ENCODE measurements around the gene BRMS1L.
"Not testable (repeated sequence)": the region's sequence is repeated elsewhere in the genome, so short reads cannot be mapped to it uniquely, and the experiment has no call there.

Gene BRMS1L

DNA sequence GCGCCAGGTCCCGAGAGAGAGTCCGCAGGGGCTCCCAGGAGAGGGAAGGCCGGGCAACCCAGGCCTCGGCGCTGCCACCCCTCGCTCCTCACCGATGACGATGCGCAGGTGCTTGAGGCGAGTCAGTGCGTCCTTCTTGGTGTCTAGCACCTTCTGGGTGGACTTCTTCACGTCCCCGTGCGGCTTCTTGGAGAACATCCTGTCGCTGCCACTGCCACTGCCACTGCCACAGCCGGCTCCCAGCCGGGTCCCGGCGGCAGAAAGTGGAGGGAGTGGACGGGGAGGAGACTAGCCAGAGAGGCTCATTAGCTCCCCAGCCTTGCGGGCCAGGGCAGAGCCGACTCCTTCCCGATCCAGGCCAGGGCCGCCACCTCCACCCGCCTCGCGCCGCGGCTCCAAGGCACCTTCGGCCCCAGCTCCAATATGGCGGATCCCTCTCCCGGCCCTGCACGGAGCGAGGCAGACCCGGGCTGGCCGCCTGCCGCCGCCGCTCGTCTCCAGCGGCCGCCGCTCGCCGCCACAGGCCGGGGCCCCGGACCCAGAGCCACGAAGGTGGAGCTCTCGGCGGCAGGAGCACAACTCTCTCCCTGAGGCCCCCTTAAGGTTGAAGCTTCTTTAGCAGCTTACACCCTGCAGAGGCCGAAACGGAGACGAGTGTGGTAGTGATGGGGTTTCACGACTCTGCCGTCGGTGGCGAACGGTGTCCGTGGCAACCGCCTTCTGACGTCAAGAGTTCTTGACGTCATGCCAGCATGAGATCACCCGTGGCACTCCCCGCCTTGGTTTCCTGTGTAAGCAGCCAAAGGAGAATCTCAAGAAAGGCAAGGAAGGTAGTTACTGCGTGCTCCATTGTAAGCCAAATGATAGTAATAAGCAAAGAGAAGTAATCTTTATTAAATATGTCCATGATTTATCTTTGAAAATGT, 17.2 kb upstream of the BRMS1L start, which contains the start of gene RALGAPA1:
Gene RALGAPA1 (minus strand): TSS at position 658 of the 926 bp plus-strand sequence. CDS start 460 bp downstream, at position 198.
- no CpG with 5 or more reads among the region's 66 CpGs for WGBS (ENCODE audit: extremely low coverage, insufficient coverage, insufficient read length)
- H3K23ac ChIP-seq (ENCODE audit: low read length) = not testable (repeated sequence)
- H3K18ac ChIP-seq (ENCODE audit: low read length) = peak within 1 kb of the TSS; percentile 14

DNA sequence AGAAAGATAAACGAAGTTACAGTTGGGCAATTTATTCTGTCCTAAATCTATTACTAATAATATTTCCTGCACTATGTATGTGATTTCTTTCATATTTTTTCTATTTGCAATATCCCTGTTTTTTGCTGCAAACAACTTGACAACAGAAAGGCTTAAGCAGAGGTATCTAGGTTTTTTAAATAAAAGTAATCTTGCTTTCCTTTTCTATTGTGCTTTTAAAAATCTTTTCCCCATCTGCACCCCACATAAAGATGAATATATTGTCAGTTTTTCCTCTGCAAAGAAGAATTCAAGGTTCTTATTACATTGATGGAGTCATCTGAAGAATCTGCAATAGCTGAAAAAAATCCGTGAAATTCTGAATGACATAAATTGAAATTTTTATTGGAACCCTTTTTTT, 16.5 kb upstream of the BRMS1L start:
- H3K14ac ChIP-seq (ENCODE audit: low read length) = no peak overlapping the region
- H3K36me3 ChIP-seq (ENCODE audit: control insufficient read depth in 1 of 2, insufficient read depth in 2 of 2, low read length in 2 of 2) = no peaks in the 10 kb centered on the region
- no peak overlapping the region for H3K4me2 ChIP-seq (ENCODE audit: low read length)
- no peak overlapping the region for H4K12ac ChIP-seq (ENCODE audit: low read depth, low read length)
- no peaks in the 10 kb centered on the region for H3K9me3 ChIP-seq (ENCODE audit: insufficient read depth, low read depth, low read length)
- no CpG with 5 or more reads among the region's 2 CpGs for WGBS (ENCODE audit: extremely low coverage, insufficient coverage, insufficient read length)
- no peak for DNase-seq
- H3K79me1 ChIP-seq (ENCODE audit: low read length) = peaks cover 4% of the 10 kb centered on the region
- H4K91ac ChIP-seq (ENCODE audit: low read depth, low read length) = no peak overlapping the region
- no peaks in the 10 kb centered on the region for H3K27me3 ChIP-seq (ENCODE audit: insufficient read depth, low read length)
- no peaks in the 10 kb centered on the region for H3K4me1 ChIP-seq (ENCODE audit: control insufficient read depth in 1 of 2, insufficient read depth in 2 of 2, low read length in 2 of 2)
- H4K8ac ChIP-seq (ENCODE audit: low read depth, low read length) = no peak overlapping the region
- no peak overlapping the region for H2AFZ ChIP-seq (ENCODE audit: insufficient read depth, low read length, poor library complexity)
- no peak overlapping the region for H3K18ac ChIP-seq (ENCODE audit: low read length)
- H2BK5ac ChIP-seq (ENCODE audit: low read depth, low read length, poor library complexity) = no peak overlapping the region
- H3K9ac ChIP-seq (ENCODE audit: low read length) = no peak overlapping the region
- no peak overlapping the region for H2BK120ac ChIP-seq (ENCODE audit: insufficient read depth, low read length, poor library complexity)
- H3K79me2 ChIP-seq (ENCODE audit: control insufficient read depth, insufficient read depth, low read length, poor library complexity) = peaks cover 4% of the 10 kb centered on the region
- H3K27ac ChIP-seq (ENCODE audit: low read depth, low read length) = no peak overlapping the region
- H2AK5ac ChIP-seq (ENCODE audit: low read length) = no peak overlapping the region
- H3K4me3 ChIP-seq (ENCODE audit: low read depth, low read length) = no peak overlapping the region
- H3K4ac ChIP-seq (ENCODE audit: low read depth, low read length) = no peak overlapping the region
- no peak overlapping the region for H3K23ac ChIP-seq (ENCODE audit: low read length)
- H2BK12ac ChIP-seq (ENCODE audit: low read length) = no peak overlapping the region

More for the DNA sequence above, 17.2 kb upstream of the BRMS1L start, which contains the start of gene RALGAPA1:
- H3K9me3 ChIP-seq (ENCODE audit: insufficient read depth, low read depth, low read length); H2AK5ac ChIP-seq (ENCODE audit: low read length); H3K27me3 ChIP-seq (ENCODE audit: insufficient read depth, low read length); H2BK12ac ChIP-seq (ENCODE audit: low read length); H3K4ac ChIP-seq (ENCODE audit: low read depth, low read length); H3K79me1 ChIP-seq (ENCODE audit: low read length); H3K4me1 ChIP-seq (ENCODE audit: control insufficient read depth in 1 of 2, insufficient read depth in 2 of 2, low read length in 2 of 2); H3K36me3 ChIP-seq (ENCODE audit: control insufficient read depth in 1 of 2, insufficient read depth in 2 of 2, low read length in 2 of 2); H3K79me2 ChIP-seq (ENCODE audit: control insufficient read depth, insufficient read depth, low read length, poor library complexity): not testable (repeated sequence)
- Histone ChIP-seq H4K12ac (ENCODE audit: low read depth, low read length) (peak within 1 kb of the TSS; percentile 69), H2BK5ac (ENCODE audit: low read depth, low read length, poor library complexity) (peak within 1 kb of the TSS; percentile 76), H2BK120ac (ENCODE audit: insufficient read depth, low read length, poor library complexity) (peak within 1 kb of the TSS; percentile 17), H4K8ac (ENCODE audit: low read depth, low read length) (peak within 1 kb of the TSS; percentile 78), H3K14ac (ENCODE audit: low read length) (peak within 1 kb of the TSS; percentile 80), H3K9ac (ENCODE audit: low read length) (peak within 1 kb of the TSS; percentile 67), H3K27ac (ENCODE audit: low read depth, low read length) (peak within 1 kb of the TSS; percentile 73), H2AFZ (ENCODE audit: insufficient read depth, low read length, poor library complexity) (peak within 1 kb of the TSS; percentile 79), H3K4me2 (ENCODE audit: low read length) (peak within 1 kb of the TSS; percentile 93), H3K4me3 (ENCODE audit: low read depth, low read length) (peak within 1 kb of the TSS; percentile 74), H4K91ac (ENCODE audit: low read depth, low read length) (peak within 1 kb of the TSS; percentile 20)
- peak; percentile 96 to 99 for DNase-seq

DNA sequence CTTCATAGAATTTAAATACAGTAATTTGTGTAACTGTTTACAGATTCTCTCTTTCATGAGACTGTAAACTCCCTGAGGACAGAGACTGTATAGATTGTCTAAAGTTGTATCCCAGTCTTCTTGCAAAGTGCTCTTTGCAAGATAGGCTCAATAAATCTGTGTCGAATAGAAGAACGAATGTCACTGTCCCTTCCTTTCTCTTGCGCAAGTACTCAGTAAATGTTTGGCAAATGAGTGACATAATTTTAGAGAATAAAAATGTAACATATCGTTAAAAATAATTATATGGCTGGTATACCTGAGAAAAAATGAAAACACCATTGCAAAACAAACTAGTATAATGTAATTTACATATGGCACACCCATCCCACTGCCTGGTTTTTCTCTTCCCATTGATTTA, 15.2 kb upstream of the BRMS1L start:
- no peaks in the 10 kb centered on the region for H3K4me1 ChIP-seq (ENCODE audit: control insufficient read depth in 1 of 2, insufficient read depth in 2 of 2, low read length in 2 of 2)
- no peak overlapping the region for H4K91ac ChIP-seq (ENCODE audit: low read depth, low read length)
- H3K9me3 ChIP-seq (ENCODE audit: insufficient read depth, low read depth, low read length) = no peaks in the 10 kb centered on the region
- H3K14ac ChIP-seq (ENCODE audit: low read length) = no peak overlapping the region
- H3K4me3 ChIP-seq (ENCODE audit: low read depth, low read length) = no peak overlapping the region
- no peak overlapping the region for H4K12ac ChIP-seq (ENCODE audit: low read depth, low read length)
- WGBS (ENCODE audit: extremely low coverage, insufficient coverage, insufficient read length) = no CpG with 5 or more reads among the region's 4 CpGs
- H2AFZ ChIP-seq (ENCODE audit: insufficient read depth, low read length, poor library complexity) = no peak overlapping the region
- H3K79me1 ChIP-seq (ENCODE audit: low read length) = peaks cover 4% of the 10 kb centered on the region
- no peak for DNase-seq
- H3K4ac ChIP-seq (ENCODE audit: low read depth, low read length) = no peak overlapping the region
- H4K8ac ChIP-seq (ENCODE audit: low read depth, low read length) = no peak overlapping the region
- H3K36me3 ChIP-seq (ENCODE audit: control insufficient read depth in 1 of 2, insufficient read depth in 2 of 2, low read length in 2 of 2) = no peaks in the 10 kb centered on the region
- H2BK12ac ChIP-seq (ENCODE audit: low read length) = no peak overlapping the region
- no peak overlapping the region for H3K9ac ChIP-seq (ENCODE audit: low read length)
- no peak overlapping the region for H2BK5ac ChIP-seq (ENCODE audit: low read depth, low read length, poor library complexity)
- no peak overlapping the region for H3K18ac ChIP-seq (ENCODE audit: low read length)
- no peak overlapping the region for H3K23ac ChIP-seq (ENCODE audit: low read length)
- H2AK5ac ChIP-seq (ENCODE audit: low read length) = no peak overlapping the region
- no peak overlapping the region for H3K27ac ChIP-seq (ENCODE audit: low read depth, low read length)
- peaks cover 4% of the 10 kb centered on the region for H3K79me2 ChIP-seq (ENCODE audit: control insufficient read depth, insufficient read depth, low read length, poor library complexity)
- H2BK120ac ChIP-seq (ENCODE audit: insufficient read depth, low read length, poor library complexity) = no peak overlapping the region
- no peaks in the 10 kb centered on the region for H3K27me3 ChIP-seq (ENCODE audit: insufficient read depth, low read length)
- no peak overlapping the region for H3K4me2 ChIP-seq (ENCODE audit: low read length)

DNA sequence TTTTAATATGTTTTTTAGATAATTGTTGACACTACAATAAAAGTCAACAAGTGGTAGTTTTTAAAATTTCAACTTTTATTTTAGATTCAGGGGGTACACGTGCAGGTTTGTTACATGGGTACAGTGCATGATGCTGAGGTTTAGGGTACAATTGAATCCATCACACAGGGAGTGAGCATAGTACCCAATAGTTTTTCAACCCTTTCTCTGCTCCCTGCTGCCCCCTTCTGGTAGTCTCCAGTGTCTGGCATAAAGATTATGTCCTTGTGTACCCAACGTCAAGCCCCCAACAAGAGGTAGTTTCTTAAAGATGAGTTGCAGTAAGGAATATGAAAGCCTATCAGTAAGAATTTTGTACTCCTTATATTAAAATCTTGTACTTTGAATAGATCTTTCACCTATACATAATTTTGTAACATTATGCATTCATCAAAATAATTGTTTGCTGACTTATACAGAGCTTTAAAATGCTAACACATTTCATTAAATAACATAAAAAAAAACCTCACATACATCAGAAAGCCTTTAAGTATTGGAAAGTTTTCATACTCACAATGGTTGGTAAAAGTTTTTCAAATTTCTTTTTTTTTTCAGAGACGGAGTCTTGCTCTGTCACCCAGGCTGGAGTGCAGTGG, 11.7 kb upstream of the BRMS1L start:
- Histone ChIP-seq H2BK12ac (ENCODE audit: low read length) (no peak overlapping the region), H3K18ac (ENCODE audit: low read length) (no peak overlapping the region), H3K4me3 (ENCODE audit: low read depth, low read length) (no peak overlapping the region), H3K9ac (ENCODE audit: low read length) (no peak overlapping the region), H2BK5ac (ENCODE audit: low read depth, low read length, poor library complexity) (no peak overlapping the region), H3K36me3 (ENCODE audit: control insufficient read depth in 1 of 2, insufficient read depth in 2 of 2, low read length in 2 of 2) (no peaks in the 10 kb centered on the region), H3K27ac (ENCODE audit: low read depth, low read length) (no peak overlapping the region), H2AK5ac (ENCODE audit: low read length) (no peak overlapping the region), H4K8ac (ENCODE audit: low read depth, low read length) (no peak overlapping the region), H3K9me3 (ENCODE audit: insufficient read depth, low read depth, low read length) (no peaks in the 10 kb centered on the region), H4K91ac (ENCODE audit: low read depth, low read length) (no peak overlapping the region), H3K14ac (ENCODE audit: low read length) (no peak overlapping the region), H2AFZ (ENCODE audit: insufficient read depth, low read length, poor library complexity) (no peak overlapping the region), H3K4me1 (ENCODE audit: control insufficient read depth in 1 of 2, insufficient read depth in 2 of 2, low read length in 2 of 2) (no peaks in the 10 kb centered on the region), H2BK120ac (ENCODE audit: insufficient read depth, low read length, poor library complexity) (no peak overlapping the region), H3K23ac (ENCODE audit: low read length) (no peak overlapping the region), H3K79me1 (ENCODE audit: low read length) (no peaks in the 10 kb centered on the region), H3K27me3 (ENCODE audit: insufficient read depth, low read length) (no peaks in the 10 kb centered on the region), H3K79me2 (ENCODE audit: control insufficient read depth, insufficient read depth, low read length, poor library complexity) (no peaks in the 10 kb centered on the region), H3K4me2 (ENCODE audit: low read length) (no peak overlapping the region), H4K12ac (ENCODE audit: low read depth, low read length) (no peak overlapping the region), H3K4ac (ENCODE audit: low read depth, low read length) (no peak overlapping the region)
- peak; percentile 40 to 85 for DNase-seq
- WGBS (ENCODE audit: extremely low coverage, insufficient coverage, insufficient read length) = no CpG with 5 or more reads among the region's 3 CpGs
